Mesendoderm (in vitro differentiated cells): ENCODE measurements around the gene ZNF521.
A peak's percentile ranks its signal among the peaks of the same experiment; 100 is the strongest.

Source experiments
- DNase-seq: peaks from one replicate; pipeline ENCODE4 v3.0.0; 2013
- H2AK5ac ChIP-seq: 2 replicates; pipeline ENCODE4 v1.6.1; 2013; ENCODE audit warnings: low read length, inconsistent platforms
- H2BK120ac ChIP-seq: 2 replicates; pipeline ENCODE4 v1.6.1; 2013; ENCODE audit warnings: low read depth, mild to moderate bottlenecking, low read length, moderate library complexity, mixed read lengths
- H2BK15ac ChIP-seq: replicated peaks from 2 replicates; pipeline ENCODE4 v1.6.1; 2013; ENCODE audit warnings: low read depth, mild to moderate bottlenecking, moderate library complexity
- H2BK5ac ChIP-seq: 2 replicates; pipeline ENCODE4 v1.6.1; 2013; ENCODE audit warnings: low read length, inconsistent platforms
- H3K18ac ChIP-seq: 2 replicates; pipeline ENCODE4 v1.6.1; 2013; ENCODE audit warnings: mild to moderate bottlenecking, low read length, mixed read lengths
- H3K23ac ChIP-seq: one replicate; pipeline ENCODE4 v1.6.1; 2013; ENCODE audit warnings: low read length
- H3K27ac ChIP-seq: 2 replicates; pipeline ENCODE4 v1.5.1; 2013; ENCODE audit warnings: low read depth, mild to moderate bottlenecking, inconsistent platforms, low read length, moderate library complexity
- H3K27me3 ChIP-seq: 2 replicates; pipeline ENCODE4 v1.6.1; 2013; ENCODE audit warnings: low read length, control low read depth, mild to moderate bottlenecking, inconsistent platforms; ENCODE audit not compliant: insufficient read depth, poor library complexity
- H3K36me3 ChIP-seq: 2 replicates; pipeline ENCODE4 v1.6.1; 2013; ENCODE audit warnings: low read length, inconsistent platforms; ENCODE audit not compliant: control insufficient read depth, insufficient read depth
- H3K4ac ChIP-seq: one replicate; pipeline ENCODE4 v1.6.1; 2013; ENCODE audit warnings: low read depth, mild to moderate bottlenecking, low read length, moderate library complexity
- H3K4me1 ChIP-seq: 2 replicates; pipeline ENCODE4 v1.6.1; 2013; ENCODE audit warnings: low read depth, low read length, inconsistent platforms; ENCODE audit not compliant: control insufficient read depth
- H3K4me2 ChIP-seq: 2 replicates; pipeline ENCODE4 v1.6.1; 2013; ENCODE audit warnings: low read length
- H3K4me3 ChIP-seq: 2 replicates; pipeline ENCODE4 v1.5.1; 2013; ENCODE audit warnings: mild to moderate bottlenecking, low read length
- H3K56ac ChIP-seq: one replicate; pipeline ENCODE4 v1.6.1; 2013; ENCODE audit warnings: low read length
- H3K79me1 ChIP-seq: 2 replicates; pipeline ENCODE4 v1.6.1; 2013; ENCODE audit warnings: low read length, inconsistent platforms
- H3K79me2 ChIP-seq: 2 replicates; pipeline ENCODE4 v1.6.1; 2013; ENCODE audit warnings: mild to moderate bottlenecking, low read length; ENCODE audit not compliant: control insufficient read depth, insufficient read depth
- H3K9ac ChIP-seq: 2 replicates; pipeline ENCODE4 v1.6.1; 2013; ENCODE audit warnings: low read length, inconsistent platforms
- H4K5ac ChIP-seq: one replicate; pipeline ENCODE4 v1.6.1; 2013; ENCODE audit warnings: low read length
- H4K8ac ChIP-seq: one replicate; pipeline ENCODE4 v1.6.1; 2013; ENCODE audit warnings: low read depth, mild to moderate bottlenecking, control low read depth, low read length, moderate library complexity
- WGBS: extraction: QIAGEN DNeasy Blood & Tissue Kit; methylation state at CpG from one replicate; pipeline ENCODE4 v1.1.7; 2013; ENCODE audit warnings: low lambda C conversion rate, missing lambda C conversion rate; ENCODE audit not compliant: insufficient coverage; ENCODE audit errors: extremely low coverage; 5-methylcytosine and 5-hydroxymethylcytosine counted together

The ZNF521 gene

GRCh38 chr18:25332002-25332401 is 20.0 kb downstream of the ZNF521 start:
- no peak for DNase-seq
- H3K9ac ChIP-seq = no peak overlapping the region
- H2AK5ac ChIP-seq = no peak overlapping the region
- H2BK120ac ChIP-seq = no peak overlapping the region
- H2BK15ac ChIP-seq = no peak overlapping the region
- H3K79me2 ChIP-seq = peaks cover 2% of the 10 kb centered on the region
- no peak overlapping the region for H3K4me2 ChIP-seq
- H4K8ac ChIP-seq = no peak overlapping the region
- H3K27me3 ChIP-seq = no peaks in the 10 kb centered on the region
- H2BK5ac ChIP-seq = no peak overlapping the region
- no peak overlapping the region for H3K18ac ChIP-seq
- H3K4me1 ChIP-seq = no peaks in the 10 kb centered on the region
- no peak overlapping the region for H3K23ac ChIP-seq
- H3K4me3 ChIP-seq = no peak overlapping the region
- H3K36me3 ChIP-seq = no peaks in the 10 kb centered on the region
- H4K5ac ChIP-seq = no peak overlapping the region
- no peak overlapping the region for H3K27ac ChIP-seq
- H3K4ac ChIP-seq = no peak overlapping the region
- H3K79me1 ChIP-seq = no peaks in the 10 kb centered on the region
- no peak overlapping the region for H3K56ac ChIP-seq

- Histone ChIP-seq H3K4me2 (no peak overlapping the region), H3K56ac (no peak overlapping the region), H3K36me3 (no peaks in the 10 kb centered on the region), H3K79me2 (peaks cover 2% of the 10 kb centered on the region), H2BK15ac (no peak overlapping the region), H4K8ac (no peak overlapping the region), H3K4me1 (no peaks in the 10 kb centered on the region), H3K23ac (no peak overlapping the region), H3K79me1 (no peaks in the 10 kb centered on the region), H3K4ac (no peak overlapping the region), H3K27ac (no peak overlapping the region), H3K4me3 (no peak overlapping the region), H3K18ac (no peak overlapping the region), H2BK120ac (no peak overlapping the region), H4K5ac (no peak overlapping the region), H3K9ac (no peak overlapping the region), H3K27me3 (no peaks in the 10 kb centered on the region), H2BK5ac (no peak overlapping the region), H2AK5ac (no peak overlapping the region)
- DNase-seq = peak; percentile 58
- no CpG with 5 or more reads among the region's 1 CpG for WGBS
Measured at GRCh38 chr18:25329783-25330182, 22.2 kb downstream of the ZNF521 start.

GRCh38 chr18:25327584-25327983 is 24.4 kb downstream of the ZNF521 start:
- Histone ChIP-seq H4K8ac (peak overlapping the region; percentile 5), H3K4me3 (no peak overlapping the region), H2BK5ac (no peak overlapping the region), H3K4me2 (no peak overlapping the region), H2AK5ac (no peak overlapping the region), H3K27me3 (no peaks in the 10 kb centered on the region), H3K23ac (no peak overlapping the region), H3K27ac (no peak overlapping the region), H2BK15ac (no peak overlapping the region), H3K36me3 (no peaks in the 10 kb centered on the region), H3K79me2 (peaks cover 2% of the 10 kb centered on the region), H3K9ac (no peak overlapping the region), H3K56ac (no peak overlapping the region), H3K79me1 (no peaks in the 10 kb centered on the region), H2BK120ac (no peak overlapping the region), H3K18ac (no peak overlapping the region), H3K4ac (no peak overlapping the region), H3K4me1 (no peaks in the 10 kb centered on the region), H4K5ac (no peak overlapping the region)
- DNase-seq = no peak
- no CpG with 5 or more reads among the region's 9 CpGs for WGBS

GRCh38 chr18:25326361-25326952 is 25.5 kb downstream of the ZNF521 start:
- no peak overlapping the region for H3K18ac ChIP-seq
- no peak overlapping the region for H3K56ac ChIP-seq
- H3K4me1 ChIP-seq = no peaks in the 10 kb centered on the region
- no peaks in the 10 kb centered on the region for H3K27me3 ChIP-seq
- no CpG with 5 or more reads among the region's 4 CpGs for WGBS
- H2AK5ac ChIP-seq = no peak overlapping the region
- H3K79me1 ChIP-seq = no peaks in the 10 kb centered on the region
- H3K36me3 ChIP-seq = no peaks in the 10 kb centered on the region
- H2BK120ac ChIP-seq = no peak overlapping the region
- H2BK15ac ChIP-seq = no peak overlapping the region
- no peak overlapping the region for H2BK5ac ChIP-seq
- no peak overlapping the region for H3K4me3 ChIP-seq
- no peak overlapping the region for H4K8ac ChIP-seq
- no peak overlapping the region for H3K4ac ChIP-seq
- no peak overlapping the region for H3K4me2 ChIP-seq
- H3K79me2 ChIP-seq = peaks cover 2% of the 10 kb centered on the region
- DNase-seq = no peak
- no peak overlapping the region for H3K9ac ChIP-seq
- no peak overlapping the region for H3K27ac ChIP-seq
- H3K23ac ChIP-seq = no peak overlapping the region
- no peak overlapping the region for H4K5ac ChIP-seq

- H3K9ac ChIP-seq = no peak overlapping the region
- no peak overlapping the region for H3K23ac ChIP-seq
- no peak overlapping the region for H3K56ac ChIP-seq
- no peak overlapping the region for H2AK5ac ChIP-seq
- no CpG with 5 or more reads among the region's 4 CpGs for WGBS
- no peak overlapping the region for H3K4ac ChIP-seq
- no peak overlapping the region for H2BK5ac ChIP-seq
- H3K18ac ChIP-seq = no peak overlapping the region
- no peak overlapping the region for H2BK15ac ChIP-seq
- no peak overlapping the region for H4K5ac ChIP-seq
- DNase-seq = no peak
- no peak overlapping the region for H2BK120ac ChIP-seq
- H3K36me3 ChIP-seq = no peaks in the 10 kb centered on the region
- H3K27ac ChIP-seq = no peak overlapping the region
- no peaks in the 10 kb centered on the region for H3K79me2 ChIP-seq
- H3K4me2 ChIP-seq = no peak overlapping the region
- no peaks in the 10 kb centered on the region for H3K79me1 ChIP-seq
- H3K4me1 ChIP-seq = no peaks in the 10 kb centered on the region
- no peaks in the 10 kb centered on the region for H3K27me3 ChIP-seq
- H3K4me3 ChIP-seq = no peak overlapping the region
- no peak overlapping the region for H4K8ac ChIP-seq
Measured at GRCh38 chr18:25322806-25323205, 29.2 kb downstream of the ZNF521 start.

- Histone ChIP-seq H3K56ac (no peak overlapping the region), H3K4me1 (no peaks in the 10 kb centered on the region), H3K23ac (no peak overlapping the region), H3K4me2 (no peak overlapping the region), H3K27me3 (no peaks in the 10 kb centered on the region), H3K27ac (no peak overlapping the region), H3K36me3 (no peaks in the 10 kb centered on the region), H4K5ac (no peak overlapping the region), H2BK15ac (no peak overlapping the region), H2AK5ac (no peak overlapping the region), H3K18ac (no peak overlapping the region), H2BK5ac (no peak overlapping the region), H3K4ac (no peak overlapping the region), H3K4me3 (no peak overlapping the region), H4K8ac (no peak overlapping the region), H3K9ac (no peak overlapping the region), H2BK120ac (no peak overlapping the region), H3K79me1 (no peaks in the 10 kb centered on the region), H3K79me2 (no peaks in the 10 kb centered on the region)
- no peak for DNase-seq
- no CpG with 5 or more reads among the region's 9 CpGs for WGBS
Measured at GRCh38 chr18:25316381-25317018, 35.5 kb downstream of the ZNF521 start.
